GM18909 (cell line): ENCODE results near the gene NUP62.

Experiments used
- ATAC-seq: cut with Tn5 transposase; IDR thresholded peaks from one replicate; pipeline ENCODE4 v1.9.1; 2021; ENCODE audit warnings: mild to moderate bottlenecking; ENCODE audit not compliant: unreplicated experiment, poor library complexity

Gene NUP62

DNA sequence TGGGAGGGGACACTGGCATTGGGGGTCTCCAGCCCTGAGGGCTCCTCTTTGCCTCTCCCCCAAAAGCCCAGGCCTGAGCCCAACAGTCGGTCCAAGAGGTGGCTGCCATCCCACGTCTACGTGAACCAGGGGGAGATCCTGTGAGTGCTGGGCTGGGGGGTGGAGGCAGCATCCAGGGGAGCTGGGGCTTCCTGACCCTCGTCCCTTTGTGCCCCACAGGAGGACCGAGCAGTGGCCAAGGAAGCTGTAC lies 71.5 kb downstream of the NUP62 start:
- no peak for ATAC-seq

DNA sequence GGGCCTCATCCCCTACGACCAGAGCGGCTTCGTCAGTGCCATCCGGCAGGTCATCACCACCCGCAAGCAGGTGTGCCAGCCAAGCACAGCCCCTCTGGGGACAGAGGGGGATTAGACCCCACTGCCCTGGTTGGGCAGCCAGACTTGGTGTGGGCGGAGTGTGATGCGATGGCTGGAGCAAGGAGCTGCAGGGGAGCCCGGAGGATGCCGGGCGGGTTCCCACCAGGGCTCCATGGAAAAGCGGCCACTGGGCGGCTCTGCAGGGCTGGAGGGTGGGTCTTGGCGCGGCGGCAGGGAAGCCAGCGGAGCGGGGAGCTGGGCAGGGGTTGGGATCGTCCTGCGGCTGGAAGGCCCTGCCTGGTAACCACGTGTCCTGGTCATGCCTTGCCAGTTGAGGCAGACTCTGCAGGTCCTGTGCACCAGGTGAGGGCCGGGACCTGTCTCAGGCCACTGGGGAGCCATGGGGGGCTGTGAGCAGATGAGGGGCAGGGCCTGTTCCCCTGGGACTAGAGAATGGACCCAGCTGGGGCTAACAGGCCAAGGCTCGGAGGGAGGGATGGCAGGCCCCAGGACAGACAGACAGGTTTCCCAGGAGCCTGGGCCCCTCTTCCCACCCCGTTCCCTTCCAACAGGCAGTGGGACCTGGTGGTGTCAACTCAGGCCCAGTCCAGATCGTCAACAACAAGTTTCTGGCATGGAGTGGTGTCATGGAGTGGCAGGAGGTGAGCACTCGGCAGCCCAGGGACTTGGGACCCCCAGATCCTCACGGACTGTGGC lies 72.1 kb downstream of the NUP62 start:
- no peak for ATAC-seq
